NB4 (cell line): Measurements from ENCODE around the gene IL17RA.

Experiments used
- DNase-seq: peaks from one replicate; pipeline ENCODE4 v3.0.0; 2010; ENCODE audit warnings: low read depth
- H3K4me3 ChIP-seq: one replicate; pipeline ENCODE4 v1.5.1; 2011; ENCODE audit warnings: mild to moderate bottlenecking, low read depth, low read length, moderate library complexity
- CTCF ChIP-seq: IDR thresholded peaks from one replicate; pipeline ENCODE4 v1.5.1; 2012; ENCODE audit warnings: low read depth, low read length
- MAX ChIP-seq: IDR thresholded peaks from 2 replicates; pipeline ENCODE4 v1.6.1; 2011; ENCODE audit warnings: low read depth, low read length
- MYC ChIP-seq: IDR thresholded peaks from 2 replicates; pipeline ENCODE4 v1.6.1; 2011; ENCODE audit warnings: low read depth, low read length
- POLR2A ChIP-seq: IDR thresholded peaks from 2 replicates; pipeline ENCODE4 v1.6.1; 2011; ENCODE audit warnings: mild to moderate bottlenecking; ENCODE audit not compliant: insufficient read length; ENCODE audit errors: extremely low read depth

Gene IL17RA

GRCh38 chr22:17106785-17107546, 22.2 kb downstream of the IL17RA start:
- peak; percentile 98 for DNase-seq
- no peak for TF ChIP-seq POLR2A
- no peak for TF ChIP-seq MAX
- TF ChIP-seq CTCF, result no peak
- peak; percentile 69 for TF ChIP-seq MYC
- H3K4me3 ChIP-seq, result peak overlapping the region; percentile 12

GRCh38 chr22:17107547-17107810, 22.7 kb downstream of the IL17RA start:
- no peak overlapping the region for H3K4me3 ChIP-seq
- TF ChIP-seq MAX (no peak), POLR2A (no peak), CTCF (no peak), MYC (no peak)
- no peak for DNase-seq

DNA sequence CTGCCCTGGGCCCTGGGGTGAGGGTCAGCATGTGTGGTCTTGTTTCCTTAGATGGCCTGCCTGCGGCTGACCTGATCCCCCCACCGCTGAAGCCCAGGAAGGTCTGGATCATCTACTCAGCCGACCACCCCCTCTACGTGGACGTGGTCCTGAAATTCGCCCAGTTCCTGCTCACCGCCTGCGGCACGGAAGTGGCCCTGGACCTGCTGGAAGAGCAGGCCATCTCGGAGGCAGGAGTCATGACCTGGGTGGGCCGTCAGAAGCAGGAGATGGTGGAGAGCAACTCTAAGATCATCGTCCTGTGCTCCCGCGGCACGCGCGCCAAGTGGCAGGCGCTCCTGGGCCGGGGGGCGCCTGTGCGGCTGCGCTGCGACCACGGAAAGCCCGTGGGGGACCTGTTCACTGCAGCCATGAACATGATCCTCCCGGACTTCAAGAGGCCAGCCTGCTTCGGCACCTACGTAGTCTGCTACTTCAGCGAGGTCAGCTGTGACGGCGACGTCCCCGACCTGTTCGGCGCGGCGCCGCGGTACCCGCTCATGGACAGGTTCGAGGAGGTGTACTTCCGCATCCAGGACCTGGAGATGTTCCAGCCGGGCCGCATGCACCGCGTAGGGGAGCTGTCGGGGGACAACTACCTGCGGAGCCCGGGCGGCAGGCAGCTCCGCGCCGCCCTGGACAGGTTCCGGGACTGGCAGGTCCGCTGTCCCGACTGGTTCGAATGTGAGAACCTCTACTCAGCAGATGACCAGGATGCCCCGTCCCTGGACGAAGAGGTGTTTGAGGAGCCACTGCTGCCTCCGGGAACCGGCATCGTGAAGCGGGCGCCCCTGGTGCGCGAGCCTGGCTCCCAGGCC, 23.7 kb downstream of the IL17RA start:
- DNase-seq, result peak; percentile 2
- no peak for TF ChIP-seq MYC
- H3K4me3 ChIP-seq, result no peak overlapping the region

- TF ChIP-seq MYC (no peak), POLR2A (no peak)
- peak; percentile 13 for DNase-seq
- H3K4me3 ChIP-seq, result no peak overlapping the region
Observed at GRCh38 chr22:17109113-17109865, 24.5 kb downstream of the IL17RA start.

DNA sequence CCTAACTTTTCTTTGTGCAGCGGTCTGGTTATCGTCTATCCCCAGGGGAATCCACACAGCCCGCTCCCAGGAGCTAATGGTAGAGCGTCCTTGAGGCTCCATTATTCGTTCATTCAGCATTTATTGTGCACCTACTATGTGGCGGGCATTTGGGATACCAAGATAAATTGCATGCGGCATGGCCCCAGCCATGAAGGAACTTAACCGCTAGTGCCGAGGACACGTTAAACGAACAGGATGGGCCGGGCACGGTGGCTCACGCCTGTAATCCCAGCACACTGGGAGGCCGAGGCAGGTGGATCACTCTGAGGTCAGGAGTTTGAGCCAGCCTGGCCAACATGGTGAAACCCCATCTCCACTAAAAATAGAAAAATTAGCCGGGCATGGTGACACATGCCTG, 25.2 kb downstream of the IL17RA start:
- no peak overlapping the region for H3K4me3 ChIP-seq
- DNase-seq, result peak; percentile 8
- TF ChIP-seq CTCF (no peak), POLR2A (no peak), MYC (no peak), MAX (no peak)

DNA sequence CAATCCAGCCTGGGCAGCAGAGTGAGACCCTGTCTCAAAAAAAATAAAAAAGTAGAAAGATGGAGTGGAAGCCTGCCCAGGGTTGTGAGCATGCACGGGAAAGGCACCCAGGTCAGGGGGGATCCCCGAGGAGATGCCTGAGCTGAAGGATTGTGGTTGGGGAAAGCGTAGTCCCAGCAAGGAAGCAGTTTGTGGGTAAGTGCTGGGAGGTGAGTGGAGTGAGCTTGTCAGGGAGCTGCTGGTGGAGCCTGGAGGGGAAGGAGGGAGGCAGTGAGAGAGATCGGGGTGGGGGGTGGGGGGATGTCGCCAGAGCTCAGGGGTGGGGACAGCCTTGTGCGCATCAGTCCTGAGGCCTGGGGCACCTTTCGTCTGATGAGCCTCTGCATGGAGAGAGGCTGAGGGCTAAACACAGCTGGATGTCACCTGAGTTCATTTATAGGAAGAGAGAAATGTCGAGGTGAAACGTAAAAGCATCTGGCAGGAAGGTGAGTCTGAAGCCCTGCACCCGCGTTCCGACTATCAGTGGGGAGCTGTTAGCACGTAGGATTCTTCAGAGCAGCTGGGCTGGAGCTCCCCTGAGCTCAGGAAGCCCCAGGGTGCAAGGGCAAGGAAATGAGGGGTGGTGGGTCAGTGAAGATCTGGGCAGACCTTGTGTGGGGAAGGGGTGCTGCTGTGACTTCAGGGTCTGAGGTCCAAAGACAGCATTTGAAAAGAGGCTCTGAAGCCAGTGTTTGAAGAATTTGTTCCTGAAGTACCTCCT, 26.2 kb downstream of the IL17RA start:
- no peak overlapping the region for H3K4me3 ChIP-seq
- TF ChIP-seq MYC (no peak), POLR2A (peak; percentile 15)
- peak; percentile 33 for DNase-seq
